GM21786 (cell line): ENCODE results near the gene FFAR3.
"Not testable (repeated sequence)": the region's sequence is repeated elsewhere in the genome, so short reads cannot be mapped to it uniquely, and the experiment has no call there.

Experiments used
- ATAC-seq: cut with Tn5 transposase; IDR thresholded peaks from one replicate; pipeline ENCODE4 v1.9.1; 2021; ENCODE audit not compliant: unreplicated experiment

The FFAR3 gene

DNA sequence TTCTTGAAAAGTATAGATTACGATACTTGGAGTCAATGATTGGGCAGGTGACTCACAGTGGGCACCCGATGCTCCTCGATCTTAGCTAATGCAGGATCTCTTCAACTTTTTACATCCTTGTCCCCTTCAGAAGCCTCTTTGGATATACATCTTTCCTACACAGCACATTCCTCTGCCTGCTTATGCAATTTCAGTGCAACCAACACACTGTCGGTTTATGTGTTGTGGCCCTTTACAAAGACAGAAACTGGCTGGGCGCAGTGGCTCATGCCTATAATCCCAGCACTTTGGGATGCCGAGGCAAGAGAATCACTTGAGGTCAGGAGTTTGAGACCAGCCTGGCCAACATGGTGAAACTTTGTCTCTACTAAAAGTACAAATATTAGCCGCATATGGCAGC is 15.2 kb downstream of the FFAR3 start:
- no peak for ATAC-seq

DNA sequence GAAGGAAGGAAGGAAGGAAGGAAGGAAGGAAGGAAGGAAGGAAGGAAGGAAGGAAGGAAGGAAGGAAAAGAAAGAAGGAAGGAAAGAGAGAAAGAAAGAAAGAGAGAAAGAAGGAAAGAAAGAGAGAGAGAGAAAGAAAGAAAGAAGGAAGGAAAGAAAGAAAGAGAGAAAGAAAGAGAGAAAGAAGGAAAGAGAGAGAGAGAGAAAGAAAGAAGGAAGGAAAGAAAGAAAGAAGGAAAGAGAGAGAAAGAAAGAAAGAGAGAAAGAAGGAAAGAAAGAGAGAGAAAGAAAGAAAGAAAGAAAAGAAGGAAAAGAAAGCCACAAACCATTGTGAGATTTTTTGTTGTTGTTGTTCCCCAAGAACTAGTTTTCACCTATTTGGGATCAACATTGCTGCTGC is 15.8 kb downstream of the FFAR3 start:
- ATAC-seq = not testable (repeated sequence)

DNA sequence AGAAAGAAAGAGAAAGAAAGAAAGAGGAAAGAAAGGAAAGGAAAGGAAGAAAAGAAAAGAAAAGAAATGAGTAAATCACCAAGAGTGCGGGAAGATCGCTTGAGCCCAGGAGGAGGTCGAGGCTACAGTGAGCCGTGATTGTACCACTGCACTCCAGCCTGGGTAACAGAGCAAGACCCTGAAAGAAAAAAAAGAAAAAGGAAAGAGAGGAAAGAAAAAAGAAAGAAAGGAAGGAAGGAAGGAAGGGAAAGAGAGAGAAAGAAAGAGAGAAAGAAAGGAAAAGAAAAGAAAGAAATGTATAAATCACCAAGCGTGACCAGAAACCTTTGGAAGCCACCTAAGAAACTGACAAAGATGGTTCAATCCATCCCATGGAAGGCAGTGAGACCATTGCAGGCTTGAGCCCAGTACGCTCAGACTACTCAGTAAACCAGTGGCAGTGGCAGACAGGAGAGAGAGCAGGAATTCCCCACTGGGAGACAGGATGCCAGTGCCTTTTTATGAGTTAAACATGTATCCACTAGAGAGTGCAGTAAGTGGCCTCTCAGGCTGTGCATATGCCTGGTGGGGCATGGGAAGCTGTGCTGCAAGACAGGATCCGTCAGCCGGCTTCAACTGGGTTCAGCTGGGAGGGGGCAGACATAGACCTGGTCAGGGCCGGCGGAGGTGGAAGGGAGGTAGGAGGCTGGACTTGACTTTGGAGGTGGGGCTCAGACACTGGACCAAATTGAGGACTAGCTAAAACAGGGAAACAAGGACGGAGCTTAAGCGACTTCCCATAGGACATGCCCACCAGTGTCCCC is 17.4 kb downstream of the FFAR3 start:
- no peak for ATAC-seq

DNA sequence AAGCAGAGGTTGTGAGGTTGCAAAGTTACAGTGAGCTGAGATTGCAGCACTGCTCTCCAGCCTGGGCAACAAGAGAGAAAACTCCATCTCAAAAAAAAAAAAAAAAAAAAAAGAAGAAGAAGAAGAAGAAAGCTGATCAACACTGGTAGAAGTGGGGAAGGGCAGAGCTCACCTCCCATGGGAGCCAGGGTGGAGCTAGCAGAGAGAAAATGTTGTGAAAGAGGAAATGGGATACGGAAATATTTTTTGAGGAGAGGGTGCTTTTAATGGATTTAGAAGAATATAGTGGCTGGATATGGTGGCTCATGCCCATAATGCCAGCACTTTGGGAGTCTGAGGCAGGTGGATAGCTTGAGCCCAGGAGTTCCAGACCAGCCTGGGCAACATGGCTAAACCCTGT is 19.4 kb downstream of the FFAR3 start:
- ATAC-seq = no peak

DNA sequence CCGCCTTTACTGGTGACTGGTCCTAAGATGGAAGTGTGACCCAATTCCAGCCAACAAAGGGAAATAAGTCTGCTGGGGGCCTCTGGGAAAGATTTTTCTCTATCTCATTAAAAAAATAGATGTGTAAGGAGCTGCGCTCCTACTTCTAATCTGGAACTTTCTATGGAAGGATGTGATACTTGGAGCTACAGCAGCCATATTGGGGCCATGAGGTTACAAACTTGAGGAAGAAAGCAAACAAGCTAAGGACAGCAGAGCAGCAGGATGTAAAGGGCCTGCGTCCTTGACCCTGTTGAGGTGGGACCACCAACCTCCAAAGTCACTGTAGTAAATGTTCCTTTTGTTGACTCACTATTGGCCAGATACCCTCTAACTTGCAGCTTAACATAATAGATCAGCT is 20.1 kb downstream of the FFAR3 start:
- ATAC-seq = no peak

DNA sequence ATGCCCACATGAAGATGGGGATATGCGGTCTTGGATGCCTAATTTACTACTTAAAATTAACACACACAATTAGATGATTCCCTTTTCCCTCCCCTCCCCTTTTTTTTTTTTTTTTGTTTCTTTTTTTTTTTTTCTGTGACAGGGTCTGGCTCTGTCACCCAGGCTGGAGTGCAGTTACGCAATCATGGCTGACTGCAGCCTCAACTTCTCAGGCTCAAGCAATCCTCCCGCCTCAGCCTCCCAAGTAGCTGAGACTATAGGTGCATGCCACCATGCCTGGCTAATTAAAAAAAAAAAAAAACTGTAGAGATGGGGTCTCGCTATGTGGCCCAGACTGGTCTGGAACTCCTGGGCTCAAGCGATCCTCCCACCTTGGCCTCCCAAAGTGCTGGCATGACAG is 21.3 kb downstream of the FFAR3 start:
- ATAC-seq = not testable (repeated sequence)

DNA sequence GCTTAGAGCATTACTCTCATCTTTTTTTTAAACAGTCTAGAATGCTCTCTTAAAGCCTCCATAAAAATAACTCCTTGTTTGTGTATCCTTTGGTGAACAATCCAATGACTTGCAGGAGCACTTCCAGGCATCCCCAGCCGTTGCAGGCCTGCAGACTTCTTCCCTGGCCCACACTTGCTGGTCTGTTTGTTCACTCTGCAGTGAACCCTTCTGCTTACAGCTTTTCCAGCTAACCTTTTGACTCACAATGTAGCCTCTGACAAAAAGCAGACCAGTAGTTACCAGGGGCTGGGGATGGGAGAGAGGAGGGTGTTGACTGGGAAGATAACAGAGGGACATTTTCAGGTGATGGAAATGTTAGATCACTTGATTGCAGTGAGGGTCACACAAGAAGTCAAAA is 21.7 kb downstream of the FFAR3 start:
- ATAC-seq = no peak

DNA sequence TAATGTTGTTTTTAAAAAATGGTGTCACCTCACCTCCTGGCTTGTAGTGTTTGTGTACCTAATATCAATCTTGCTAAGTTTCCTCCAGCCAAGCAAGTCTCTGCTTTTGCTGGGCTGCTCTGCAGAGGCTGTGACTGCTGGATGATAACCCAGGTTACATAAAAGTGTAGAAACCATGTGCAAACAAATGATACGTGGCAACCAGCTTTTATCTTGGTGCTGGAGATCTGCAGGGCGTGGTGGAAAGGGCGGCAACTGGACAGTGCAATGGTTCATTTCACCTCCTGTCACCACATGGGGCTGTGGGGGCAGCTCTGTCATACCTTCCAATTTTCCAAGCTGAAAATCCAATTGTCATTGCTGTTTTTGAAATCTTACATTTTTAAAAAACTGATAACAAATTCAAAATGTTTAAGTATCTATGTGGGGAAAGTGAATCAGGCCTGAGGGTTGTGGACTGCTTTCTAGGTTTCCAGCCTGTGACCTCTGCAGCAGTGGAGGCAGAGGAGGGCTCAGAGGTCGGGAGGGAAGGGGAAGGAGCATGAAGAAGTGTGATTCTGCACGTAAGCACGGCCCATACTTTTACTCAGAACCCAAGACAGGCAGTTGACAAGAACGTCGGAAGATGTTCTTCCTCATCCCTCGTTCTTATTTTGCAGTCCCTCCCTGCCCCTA is 22.3 kb downstream of the FFAR3 start:
- ATAC-seq = no peak

DNA sequence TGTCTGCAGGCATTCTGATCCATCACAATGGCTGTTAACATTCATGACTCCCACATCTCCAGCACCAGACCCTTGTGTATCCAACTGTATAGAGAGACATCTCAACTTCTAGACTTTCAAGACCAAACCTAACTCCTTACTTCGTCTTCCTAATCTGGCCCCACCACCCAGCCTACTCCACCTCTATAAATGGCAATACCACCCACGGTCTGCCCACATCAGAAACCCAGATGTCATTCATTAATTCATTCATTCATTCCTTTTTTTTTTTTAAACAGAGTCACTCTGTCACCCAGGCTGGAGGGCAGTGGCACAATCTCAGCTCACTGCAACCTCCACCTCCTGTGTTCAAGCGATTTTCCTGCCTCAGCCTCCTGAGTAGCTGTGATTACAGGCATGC is 23.1 kb downstream of the FFAR3 start:
- ATAC-seq = no peak

DNA sequence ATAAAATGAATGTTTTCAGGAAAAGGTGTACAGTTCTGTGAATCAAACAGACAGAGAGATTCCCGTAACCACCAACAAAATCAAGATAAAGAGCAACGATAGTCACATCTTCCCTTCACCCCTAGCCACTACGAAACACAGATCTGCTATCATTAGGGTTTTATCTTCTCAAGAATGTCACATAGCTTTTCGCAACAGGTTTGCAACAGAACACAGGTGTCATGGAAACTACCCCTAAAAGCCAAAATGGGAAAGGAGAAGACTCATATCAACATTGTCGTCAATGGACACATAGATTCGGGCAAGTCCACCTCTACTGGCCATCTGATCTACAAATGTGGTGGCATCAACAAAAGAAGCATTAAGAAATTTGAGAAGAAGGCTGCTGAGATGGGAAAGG is 23.7 kb downstream of the FFAR3 start:
- ATAC-seq = no peak

DNA sequence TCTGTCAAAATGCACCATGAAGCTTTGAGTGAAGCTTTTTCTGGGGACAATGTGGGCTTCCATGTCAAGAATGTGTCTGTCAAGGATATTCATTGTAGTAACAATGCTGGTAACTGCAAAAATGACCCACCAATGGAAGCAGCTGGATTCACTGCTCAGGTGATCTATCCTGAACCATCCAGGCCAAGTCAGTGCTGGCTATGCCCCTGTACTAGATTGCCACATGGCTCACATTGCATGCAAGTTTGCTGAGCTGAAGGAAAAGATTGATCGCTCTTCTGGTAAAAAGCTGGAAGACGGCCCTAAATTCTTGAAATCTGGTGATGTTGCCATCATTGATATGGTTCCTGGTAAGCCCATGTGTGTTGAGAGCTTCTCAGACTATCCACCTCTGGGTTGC is 25.3 kb downstream of the FFAR3 start:
- no peak for ATAC-seq

DNA sequence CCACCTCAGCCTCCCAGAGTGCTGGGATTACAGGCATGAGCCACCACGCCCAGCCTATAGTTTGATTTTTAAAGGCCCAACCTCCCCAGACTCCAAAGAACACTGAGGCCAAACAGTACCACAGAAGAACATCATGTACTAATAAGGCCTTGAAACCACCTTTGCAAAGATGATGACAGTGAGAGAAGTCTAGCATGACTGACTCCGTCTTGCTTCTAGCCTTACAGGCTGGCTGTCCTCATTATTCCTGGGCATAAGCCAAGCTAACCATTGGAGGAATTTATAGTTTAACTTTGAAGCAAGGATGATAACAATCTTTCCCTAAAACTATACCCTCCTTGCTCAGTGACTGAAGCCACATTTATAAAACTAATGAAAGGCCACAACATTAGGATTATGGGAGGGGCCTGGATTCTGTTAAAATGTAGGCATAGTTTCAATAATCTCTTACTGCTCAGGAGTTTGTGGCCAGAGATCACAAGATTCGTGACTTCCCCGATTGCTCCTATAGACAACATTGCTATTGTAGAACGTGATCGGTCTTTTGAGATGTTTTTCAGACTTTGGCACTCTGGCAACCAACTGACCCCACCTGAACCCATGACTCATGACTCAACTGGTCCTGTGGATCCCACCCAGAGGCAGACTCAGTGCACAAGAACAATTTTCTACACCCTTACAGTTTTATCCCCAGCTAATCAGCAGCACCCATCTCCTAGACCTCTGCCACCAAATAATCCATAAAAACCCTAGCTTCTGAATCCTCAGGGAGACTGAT is 30.2 kb downstream of the FFAR3 start:
- ATAC-seq = no peak

DNA sequence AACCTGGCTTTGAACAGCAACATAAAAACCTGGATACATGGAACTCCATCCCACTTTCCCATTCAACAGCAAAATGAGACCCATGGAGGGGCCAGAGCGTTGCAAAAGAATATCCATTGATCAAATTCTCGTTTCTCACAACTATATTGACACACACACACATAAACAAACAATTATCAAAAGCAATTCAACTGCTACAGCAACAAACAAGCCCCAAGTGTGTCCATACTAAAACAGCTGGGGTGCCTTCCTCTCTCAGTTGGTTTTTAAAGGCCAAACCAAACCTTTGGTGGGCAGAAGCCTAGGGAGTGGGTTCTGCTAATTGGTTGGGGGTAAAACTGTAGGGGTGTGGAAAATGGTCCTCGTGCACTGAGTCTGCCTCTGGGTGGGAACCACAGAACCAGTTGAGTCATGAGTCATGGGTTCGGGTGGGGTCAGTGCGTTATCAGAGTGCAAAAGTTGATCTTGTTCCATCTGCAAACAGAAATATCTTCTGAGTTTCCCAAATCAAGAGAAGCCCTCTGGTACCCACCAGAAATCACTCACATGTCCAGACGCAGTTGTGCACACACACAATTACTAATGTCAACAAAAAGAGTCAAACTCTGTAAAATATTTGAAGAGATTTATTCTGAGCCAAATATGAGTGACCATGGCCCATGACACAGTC is 31.1 kb downstream of the FFAR3 start:
- no peak for ATAC-seq

DNA sequence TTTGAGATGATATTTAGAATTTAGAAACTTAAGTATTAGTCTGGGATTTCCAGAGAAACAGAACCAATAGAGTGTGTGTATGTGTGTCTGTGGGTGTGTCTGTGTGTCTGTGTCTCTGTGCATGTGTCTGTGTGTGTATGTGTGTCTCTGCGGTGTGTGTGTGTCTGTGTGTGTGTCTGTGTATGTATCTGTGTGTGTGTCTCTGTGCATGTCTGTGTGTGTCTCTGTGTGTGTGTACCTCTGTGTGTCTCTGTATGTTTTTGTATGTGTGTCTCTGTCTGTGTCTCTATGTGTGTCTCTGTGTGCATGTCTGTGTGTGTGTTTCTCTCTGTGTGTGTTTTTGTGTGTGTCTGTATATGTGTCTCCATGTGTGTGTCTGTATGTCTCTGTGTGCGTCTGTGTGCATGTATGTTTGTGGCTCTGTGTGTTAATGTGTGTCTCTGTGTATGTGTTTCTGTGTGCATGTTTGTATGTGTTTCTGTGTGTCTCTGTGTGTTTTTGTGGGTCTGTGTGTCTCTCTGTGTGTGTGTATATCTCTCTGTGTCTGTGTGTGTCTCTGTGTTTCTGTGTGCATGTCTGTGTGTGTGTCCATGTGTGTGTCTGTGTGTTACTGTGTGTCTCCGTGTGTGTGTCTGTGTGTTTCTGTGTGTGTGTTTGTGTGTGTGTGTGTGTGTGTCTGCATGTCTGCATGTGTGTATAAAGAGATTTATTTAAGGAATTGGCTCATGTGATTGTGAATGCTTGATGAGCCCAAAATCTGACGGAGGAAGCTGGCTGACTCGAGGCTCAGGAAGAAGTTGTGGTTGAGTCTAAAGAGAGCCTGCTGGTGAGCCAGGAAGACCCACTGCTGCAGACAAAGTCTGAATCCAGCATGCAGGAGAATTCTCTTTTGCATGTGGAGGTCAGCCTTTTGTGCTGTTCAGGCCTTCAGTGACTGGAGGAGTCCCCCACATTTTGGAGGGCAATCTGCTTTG is 34.8 kb downstream of the FFAR3 start:
- ATAC-seq = no peak

DNA sequence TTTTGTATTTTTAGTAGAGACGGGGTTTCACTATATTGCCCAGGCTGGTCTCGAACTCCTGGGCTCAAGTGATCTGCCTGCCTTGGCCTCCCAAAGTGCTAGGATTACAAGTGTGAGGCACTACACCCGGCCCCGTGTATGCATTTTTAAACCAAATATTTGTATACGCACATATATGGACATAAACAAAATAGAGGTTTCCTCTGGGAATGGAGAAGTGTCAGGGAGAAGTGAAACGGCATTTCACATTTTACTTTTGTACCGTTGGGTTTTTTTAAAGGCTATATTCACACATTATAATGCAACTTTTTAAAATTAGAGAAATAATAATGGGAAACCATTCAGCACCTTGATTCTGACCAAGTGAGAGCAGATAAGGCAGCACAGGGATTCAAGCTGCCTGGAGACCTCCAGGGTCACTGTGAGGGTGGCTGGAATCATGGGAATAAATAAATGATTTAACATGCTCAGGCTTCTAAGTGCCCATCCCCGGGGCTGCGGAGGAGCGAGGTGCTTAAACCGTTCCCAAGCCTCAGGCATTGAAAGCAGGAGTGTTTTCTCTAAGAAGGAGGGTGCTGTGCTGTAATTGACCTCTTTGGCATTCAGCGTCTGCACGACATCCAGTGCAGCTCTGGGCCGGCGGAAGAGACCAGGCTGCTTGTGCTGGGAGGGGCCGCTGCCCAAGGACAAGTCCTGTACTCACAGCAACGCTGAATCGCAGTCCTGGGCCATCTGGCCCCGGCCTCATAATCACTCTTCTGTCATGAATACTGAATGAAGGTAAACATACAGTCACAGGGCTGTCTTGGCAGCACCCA is 37.3 kb downstream of the FFAR3 start:
- ATAC-seq = no peak

DNA sequence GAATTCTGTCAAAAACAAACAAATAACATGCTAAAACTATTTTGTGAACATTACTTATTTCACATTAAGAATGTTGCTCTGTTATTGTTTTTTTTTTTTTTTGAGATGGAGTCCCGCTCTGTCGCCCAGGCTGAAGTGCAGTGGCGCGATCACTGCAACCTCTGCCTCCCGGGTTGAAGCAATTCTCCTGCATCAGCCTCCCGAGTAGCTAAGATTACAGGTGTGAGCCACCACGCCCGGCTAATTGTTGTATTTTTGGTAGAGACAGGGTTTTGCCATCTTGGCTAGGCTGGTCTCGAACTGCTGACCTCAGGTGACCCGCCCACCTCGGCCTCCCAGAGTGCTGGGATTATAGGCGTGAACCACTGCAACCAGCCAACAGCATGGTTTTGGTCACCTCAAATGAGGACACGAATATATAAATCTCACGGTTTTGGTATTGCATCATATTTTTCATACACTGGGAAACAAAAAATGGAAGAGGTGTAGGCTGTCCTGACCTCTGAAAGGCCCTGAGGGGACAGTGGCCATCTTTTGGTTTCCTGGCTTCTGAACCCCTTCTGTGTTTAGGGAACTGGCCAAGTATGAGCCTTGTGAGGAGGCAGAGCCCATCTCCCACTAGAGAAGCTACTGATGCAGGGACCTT is 38.1 kb downstream of the FFAR3 start:
- ATAC-seq = no peak

DNA sequence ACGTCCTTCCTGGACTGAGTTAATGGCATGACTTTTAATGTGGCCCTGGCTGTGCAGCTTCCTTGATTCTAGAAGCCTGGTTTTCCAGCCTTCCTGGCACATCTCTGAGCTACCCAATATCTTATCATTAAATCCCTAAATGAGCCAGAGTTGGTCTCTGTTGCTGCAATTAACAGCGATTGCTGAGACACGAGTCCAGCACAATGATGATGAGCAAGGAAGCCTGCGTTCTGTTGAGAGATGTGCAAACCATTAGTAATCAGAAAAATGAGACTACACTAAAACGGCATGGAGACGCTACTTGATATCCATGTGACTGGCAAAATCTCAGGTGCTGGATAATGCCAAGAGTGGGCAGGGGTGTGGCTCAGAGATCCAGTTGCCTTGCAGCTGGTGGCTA is 38.8 kb downstream of the FFAR3 start:
- no peak for ATAC-seq

DNA sequence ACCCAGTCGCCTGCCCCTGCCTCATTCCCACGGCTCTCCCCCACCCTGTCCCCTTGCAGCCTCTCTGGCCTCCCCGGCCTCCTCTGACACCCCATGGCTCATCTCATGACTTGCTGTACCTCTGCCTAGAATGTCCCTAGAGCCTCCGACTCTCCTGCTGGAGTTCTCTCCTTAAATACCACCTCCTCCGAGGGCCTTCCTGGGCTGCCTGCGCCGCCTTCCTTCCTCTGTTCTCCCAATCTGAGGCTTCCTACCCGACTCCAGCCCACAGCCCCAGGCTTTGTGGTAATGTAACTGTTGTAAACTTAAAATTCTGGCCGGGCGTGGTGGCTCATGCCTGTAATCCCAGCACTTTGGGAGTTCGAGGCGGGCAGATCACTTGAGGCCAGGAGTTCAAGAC is 40.3 kb downstream of the FFAR3 start:
- no peak for ATAC-seq

DNA sequence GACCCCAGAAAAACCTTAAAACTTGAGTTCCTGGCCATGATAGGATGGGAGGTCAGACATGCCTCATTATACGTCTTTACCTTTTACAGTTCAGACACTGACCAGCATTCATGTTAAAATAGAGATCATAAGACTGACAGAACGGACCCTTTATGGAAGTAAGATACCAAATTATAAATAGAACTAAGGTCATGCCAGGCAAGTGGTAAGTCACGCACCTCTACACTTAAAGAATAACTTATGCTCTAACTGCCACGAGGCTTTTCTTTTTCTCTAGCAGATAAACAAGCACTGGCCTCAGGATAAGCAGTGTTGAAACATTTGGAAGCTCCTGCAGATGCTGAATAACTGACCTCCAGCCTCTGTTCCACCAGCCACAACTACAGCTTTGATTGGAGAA is 41.0 kb downstream of the FFAR3 start:
- no peak for ATAC-seq
